Common myeloid progenitor, CD34-positive (primary cell): Measurements from ENCODE around the gene THAP12.

ENCODE experiments used
- CTCF ChIA-PET: fragments of 350-600 bp; sonication (Branson Sonifier 250); formaldehyde crosslinking; loops from one replicate; lab custom pipeline; 2021; ENCODE audit warnings: antibody characterized with exemption; lab: Charles Lee
- POLR2A ChIA-PET: fragments of 350-600 bp; sonication (Branson Sonifier 250); formaldehyde crosslinking; loops from one replicate; lab custom pipeline; 2021; ENCODE audit warnings: antibody characterized with exemption; lab: Charles Lee
- DNase-seq, 3 donors: peaks; one replicate each; pipeline versions ENCODE4 v3.0.0 to v3.0.0-alpha.2; 2013
- H3K27ac ChIP-seq, 2 experiments: 1 replicate in 1 of 2; 2 replicates in 1 of 2; pipeline ENCODE4 v1.7.0; 2013; ENCODE audit warnings: inconsistent platforms in 2 of 2, low read length in 2 of 2, mild to moderate bottlenecking in 2 of 2, low read depth in 1 of 2, moderate library complexity in 1 of 2; ENCODE audit not compliant: severe bottlenecking in 2 of 2, insufficient read depth in 1 of 2, poor library complexity in 1 of 2
- H3K27me3 ChIP-seq, 5 experiments: replicated peaks in 2 of 5; 1 replicate in 3 of 5; 2 replicates in 2 of 5; pipeline versions ENCODE4 v1.6.1 to v1.7.0; 2013; ENCODE audit warnings: low read length in 4 of 5, mild to moderate bottlenecking in 2 of 5, moderate library complexity in 2 of 5, inconsistent platforms in 1 of 5; ENCODE audit not compliant: insufficient read depth in 5 of 5, control insufficient read depth in 4 of 5
- H3K36me3 ChIP-seq, 4 experiments: 1 replicate in 2 of 4; 2 replicates in 2 of 4; pipeline versions ENCODE4 v1.6.1 to v1.7.0; 2013; ENCODE audit warnings: low read length in 3 of 4, control low read depth in 1 of 4, mild to moderate bottlenecking in 1 of 4; ENCODE audit not compliant: control insufficient read depth in 4 of 4, insufficient read depth in 4 of 4
- H3K4me1 ChIP-seq, 4 experiments: 1 replicate in 3 of 4; 2 replicates in 1 of 4; pipeline versions ENCODE4 v1.6.1 to v1.7.1; 2013; ENCODE audit warnings: low read length in 3 of 4, mild to moderate bottlenecking in 3 of 4, control low read depth in 1 of 4, inconsistent platforms in 1 of 4, moderate library complexity in 1 of 4; ENCODE audit not compliant: control insufficient read depth in 4 of 4, insufficient read depth in 4 of 4; ENCODE audit errors: control extremely low read depth in 1 of 4
- H3K4me3 ChIP-seq, 7 experiments: 1 replicate in 4 of 7; 2 replicates in 3 of 7; pipeline versions ENCODE4 v1.5.1 to v1.7.0; 2013; ENCODE audit warnings: mild to moderate bottlenecking in 7 of 7, low read length in 6 of 7, moderate library complexity in 6 of 7, inconsistent platforms in 2 of 7, low read depth in 2 of 7, control low read depth in 1 of 7; ENCODE audit not compliant: insufficient read depth in 4 of 7, control insufficient read depth in 1 of 7; ENCODE audit errors: extremely low read depth in 1 of 7
- H3K9me3 ChIP-seq, 5 experiments: 1 replicate in 4 of 5; 2 replicates in 1 of 5; pipeline versions ENCODE4 v1.6.1 to v1.7.1; 2013; ENCODE audit warnings: low read length in 4 of 5, mild to moderate bottlenecking in 2 of 5, inconsistent platforms in 1 of 5, low read depth in 1 of 5, moderate library complexity in 1 of 5; ENCODE audit not compliant: control insufficient read depth in 4 of 5, insufficient read depth in 2 of 5; ENCODE audit errors: control extremely low read depth in 1 of 5
- WGBS: methylation state at CpG from one replicate; pipeline ENCODE4 v1.1.5; 2013; ENCODE audit not compliant: insufficient coverage; 5-methylcytosine and 5-hydroxymethylcytosine counted together

THAP12 gene

DNA sequence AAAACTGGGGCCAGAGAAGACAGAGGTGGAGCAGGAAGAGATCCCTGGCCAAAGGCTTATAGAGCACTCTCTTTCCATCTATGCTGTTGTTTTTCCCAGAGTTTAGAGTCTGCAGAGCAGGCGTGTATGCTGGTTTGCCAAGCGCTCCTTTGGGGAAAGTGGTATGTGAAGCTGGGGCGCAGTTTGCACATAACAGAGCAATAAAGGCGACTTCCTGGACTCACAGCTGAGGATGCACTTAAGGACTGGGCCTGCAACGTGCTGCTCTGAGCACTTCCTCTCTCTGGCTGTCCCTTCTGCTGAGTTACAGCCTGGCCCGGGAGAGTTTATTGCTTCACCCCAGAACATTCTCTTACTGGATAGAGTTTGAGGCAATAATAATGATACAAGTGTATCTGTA is 41.7 kb downstream of the THAP12 start:
- H3K4me1 ChIP-seq, result peaks cover 6 to 36% (median 27%) of the 10 kb centered on the region in 4 experiments
- H3K4me3 ChIP-seq, result peak overlapping the region in 1 of 7 experiments; percentile 26
- ChIA-PET CTCF (interaction anchor here (1.2 to 3.2 kb wide), 4 partner anchors 9 to 69 kb away, joined by 4 to 10 read pairs (median 6); no protein-coding TSS in a partner anchor), POLR2A (interaction anchor here (0.5 kb wide), 1 partner anchor 11 kb away, joined by 3 read pairs; no protein-coding TSS in a partner anchor)
- H3K9me3 ChIP-seq, result peaks cover 0 to 17% (median 7%) of the 10 kb centered on the region in 5 experiments
- no peaks in the 10 kb centered on the region for H3K27me3 ChIP-seq
- no peaks in the 10 kb centered on the region for H3K36me3 ChIP-seq
- 9% methylated on average over 6 of the region's 6 CpGs for WGBS
- peak overlapping the region in 1 of 2 experiments; percentile 25 for H3K27ac ChIP-seq
- peak in 2 of 3 donors; percentile 82 to 84 for DNase-seq

DNA sequence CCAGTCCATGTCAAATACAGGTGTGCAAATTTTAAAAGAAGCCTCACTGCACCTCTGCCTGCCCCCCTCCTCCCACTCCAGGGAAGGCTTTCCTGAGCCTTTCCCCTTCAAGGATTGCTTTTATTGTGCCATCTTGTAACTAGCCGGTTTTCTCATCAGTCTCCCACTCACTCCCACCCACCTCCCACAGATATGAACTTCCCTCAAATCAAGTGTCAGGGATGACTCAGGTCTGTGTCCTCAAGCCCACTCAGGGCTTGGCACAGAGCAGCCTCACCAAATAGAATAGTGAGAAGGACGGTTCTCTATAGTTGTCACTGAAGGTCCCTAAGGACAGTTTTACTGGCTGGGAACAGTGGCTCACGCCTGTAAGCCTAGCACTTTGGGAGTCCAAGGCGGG is 43.0 kb downstream of the THAP12 start:
- H3K27ac ChIP-seq, result no peak overlapping the region
- POLR2A ChIA-PET, result no interaction called here
- WGBS, result 95% methylated on average over 3 of the region's 4 CpGs
- no peaks in the 10 kb centered on the region for H3K27me3 ChIP-seq
- H3K36me3 ChIP-seq, result no peaks in the 10 kb centered on the region
- H3K4me1 ChIP-seq, result peaks cover 6 to 34% (median 25%) of the 10 kb centered on the region in 4 experiments
- no peak for DNase-seq
- CTCF ChIA-PET, result no interaction called here
- H3K9me3 ChIP-seq, result peaks cover 0 to 20% (median 7%) of the 10 kb centered on the region in 5 experiments
- no peak overlapping the region for H3K4me3 ChIP-seq

DNA sequence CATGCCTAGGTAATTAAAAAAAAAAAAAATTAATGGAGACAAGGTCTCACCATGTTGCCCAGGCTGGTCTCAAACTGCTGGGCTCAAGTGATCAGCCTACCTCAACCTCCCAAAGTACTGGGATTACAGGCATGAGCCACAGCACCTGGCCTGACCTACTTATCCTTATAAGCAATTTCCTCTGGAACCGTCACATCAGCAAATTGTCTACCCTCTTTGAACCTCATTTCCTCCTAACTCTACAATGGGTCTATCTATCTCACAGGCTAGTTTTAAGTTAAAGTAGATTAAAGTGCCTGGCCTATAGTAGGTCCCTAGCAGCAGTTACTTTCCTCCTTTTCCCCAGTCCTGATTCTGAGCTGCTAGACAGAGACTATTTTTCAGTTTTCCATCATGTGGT is 43.5 kb downstream of the THAP12 start:
- ChIA-PET POLR2A (no interaction called here), CTCF (no interaction called here)
- DNase-seq, result no peak

DNA sequence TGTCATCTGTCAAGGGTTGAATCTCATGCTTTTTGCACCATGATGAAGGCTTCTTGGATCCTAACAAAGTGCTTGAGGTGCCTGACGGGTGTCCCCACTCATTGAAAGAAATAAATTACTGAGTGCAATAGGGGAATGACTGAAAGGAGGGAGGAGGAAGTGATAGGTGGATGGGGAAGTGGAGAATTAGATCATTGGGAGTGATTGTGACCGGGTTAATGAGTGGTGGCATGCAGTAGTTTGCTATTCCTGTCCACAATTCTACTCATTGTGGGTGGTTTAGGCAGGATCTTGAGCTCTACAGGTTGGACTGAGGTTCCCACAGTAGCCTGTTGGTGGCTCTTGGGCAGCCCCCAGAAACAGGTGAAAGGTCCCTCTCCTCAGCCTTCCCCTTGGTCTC is 44.3 kb downstream of the THAP12 start:
- H3K27me3 ChIP-seq, result no peaks in the 10 kb centered on the region
- peak overlapping the region in 1 of 7 experiments; percentile 5 for H3K4me3 ChIP-seq
- peaks cover 0 to 20% (median 7%) of the 10 kb centered on the region in 5 experiments for H3K9me3 ChIP-seq
- 79% methylated on average over 1 of the region's 2 CpGs for WGBS
- DNase-seq, result no peak
- no peaks in the 10 kb centered on the region for H3K36me3 ChIP-seq
- POLR2A ChIA-PET, result no interaction called here
- no peak overlapping the region for H3K27ac ChIP-seq
- CTCF ChIA-PET, result no interaction called here
- H3K4me1 ChIP-seq, result peaks cover 2 to 34% (median 13%) of the 10 kb centered on the region in 4 experiments

More for the DNA sequence above, 43.5 kb downstream of the THAP12 start:
- no peak overlapping the region for H3K27ac ChIP-seq
- peaks cover 0 to 20% (median 7%) of the 10 kb centered on the region in 5 experiments for H3K9me3 ChIP-seq
- peaks cover 5 to 34% (median 21%) of the 10 kb centered on the region in 4 experiments for H3K4me1 ChIP-seq
- no peaks in the 10 kb centered on the region for H3K36me3 ChIP-seq
- H3K4me3 ChIP-seq, result no peak overlapping the region
- no peaks in the 10 kb centered on the region for H3K27me3 ChIP-seq
- 83% methylated on average over 1 of the region's 1 CpG for WGBS

DNA sequence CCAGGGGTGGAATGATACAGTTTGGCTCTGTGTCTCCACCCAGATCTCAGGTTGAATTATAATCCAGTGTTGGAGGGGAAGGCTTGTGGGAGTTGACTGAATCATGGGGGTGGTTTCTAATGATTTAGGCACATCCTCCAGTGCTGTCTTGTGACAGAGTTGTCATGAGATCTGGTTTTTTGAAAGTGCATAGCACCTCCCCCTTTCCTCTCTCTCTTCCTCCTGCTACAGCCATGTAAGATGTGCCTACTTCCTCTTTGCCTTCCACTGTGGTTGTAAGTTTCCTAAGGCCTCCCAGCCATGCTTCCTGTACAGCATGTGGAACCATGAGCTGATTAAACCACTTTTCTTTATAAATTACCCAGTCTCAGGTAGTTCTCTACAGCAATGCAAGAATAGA is 45.1 kb downstream of the THAP12 start:
- CTCF ChIA-PET, result no interaction called here
- Histone ChIP-seq H3K9me3 (peaks cover 0 to 20% (median 7%) of the 10 kb centered on the region in 5 experiments), H3K27ac (no peak overlapping the region), H3K36me3 (no peaks in the 10 kb centered on the region), H3K4me1 (peaks cover 2 to 30% (median 11%) of the 10 kb centered on the region in 4 experiments), H3K27me3 (no peaks in the 10 kb centered on the region), H3K4me3 (peak overlapping the region in 1 of 7 experiments; percentile 5)
- DNase-seq, result peak in 2 of 3 donors; percentile 43 to 68
- POLR2A ChIA-PET, result no interaction called here

DNA sequence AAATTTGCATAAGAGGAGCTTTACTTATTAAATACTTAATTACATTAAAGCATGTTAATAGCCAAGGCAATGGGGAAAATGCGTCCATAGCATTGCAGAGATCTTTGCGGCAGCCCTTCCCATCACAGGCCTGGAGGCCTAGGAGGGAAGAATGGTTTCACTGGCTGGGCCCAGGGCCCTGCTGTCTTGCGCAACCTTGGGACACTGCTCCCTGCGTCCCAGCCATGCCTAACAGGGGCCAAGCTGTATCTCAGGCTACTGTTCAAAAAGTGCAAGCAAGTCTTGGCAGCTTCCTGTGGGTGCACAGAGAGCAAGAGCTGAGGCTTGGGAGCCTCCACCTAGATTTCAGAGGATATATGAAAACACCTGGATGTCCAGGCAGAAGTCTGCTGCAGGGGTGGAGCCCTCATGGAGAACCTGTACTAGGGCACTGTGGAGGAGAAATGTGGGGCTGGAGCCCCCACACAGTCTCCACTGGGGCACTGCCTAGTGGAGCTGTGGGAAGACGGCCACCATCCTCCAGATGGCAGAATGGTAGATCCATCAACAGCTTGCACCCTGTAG is 46.0 kb downstream of the THAP12 start:
- POLR2A ChIA-PET, result no interaction called here
- no peak for DNase-seq
- 100% methylated on average over 5 of the region's 5 CpGs for WGBS

DNA sequence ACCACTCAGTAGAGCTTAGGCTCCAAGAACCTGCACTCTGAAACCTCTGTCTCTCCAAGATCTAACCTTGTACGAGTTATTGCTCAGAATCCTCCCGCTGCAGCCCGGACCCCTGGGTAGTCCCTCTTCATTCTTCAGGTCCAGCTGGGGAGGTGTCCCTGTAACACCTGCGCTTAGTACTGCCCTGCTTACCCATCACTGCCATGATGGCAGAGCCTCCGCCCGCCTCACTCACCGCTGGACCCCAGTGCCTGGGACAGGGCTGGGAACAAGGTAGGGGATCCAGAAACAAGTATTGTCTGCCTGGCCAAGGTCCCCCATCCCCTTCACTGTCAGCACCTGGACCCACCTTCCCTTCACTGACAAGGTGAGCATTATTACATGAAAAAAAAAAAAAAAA is 50.3 kb downstream of the THAP12 start:
- Histone ChIP-seq H3K36me3 (no peaks in the 10 kb centered on the region), H3K9me3 (peaks cover 0 to 17% (median 7%) of the 10 kb centered on the region in 5 experiments), H3K27ac (no peak overlapping the region), H3K27me3 (no peaks in the 10 kb centered on the region), H3K4me3 (no peak overlapping the region), H3K4me1 (no peaks in the 10 kb centered on the region)
- CTCF ChIA-PET, result interaction anchor here (1.2 to 2.7 kb wide), 2 partner anchors 10 to 12 kb away, joined by 3 to 10 read pairs; no protein-coding TSS in a partner anchor
- 100% methylated on average over 4 of the region's 7 CpGs for WGBS
- POLR2A ChIA-PET, result interaction anchor here (0.6 kb wide), 1 partner anchor 1982 kb away, joined by 6 read pairs; no protein-coding TSS in a partner anchor
- no peak for DNase-seq

More for the DNA sequence above, 46.0 kb downstream of the THAP12 start:
- Histone ChIP-seq H3K27me3 (no peaks in the 10 kb centered on the region), H3K9me3 (peaks cover 0 to 20% (median 7%) of the 10 kb centered on the region in 5 experiments), H3K4me3 (peak overlapping the region in 1 of 7 experiments; percentile 40), H3K4me1 (peaks cover 2 to 29% (median 11%) of the 10 kb centered on the region in 4 experiments), H3K36me3 (no peaks in the 10 kb centered on the region), H3K27ac (no peak overlapping the region)
- CTCF ChIA-PET, result no interaction called here
